Duodenal mucosa (tissue), 2 donors: ENCODE results near the gene MYOM1.
"Not testable (repeated sequence)": the region's sequence is repeated elsewhere in the genome, so short reads cannot be mapped to it uniquely, and the experiment has no call there.

Experiments used
- H3K27ac ChIP-seq: one replicate; pipeline ENCODE4 v1.7.0; 2013; ENCODE audit warnings: low read depth, low read length
- H3K27me3 ChIP-seq, 2 donors: one replicate each; pipeline ENCODE4 v1.7.0; 2013; ENCODE audit warnings: low read length in 2 of 2, control low read depth in 1 of 2; ENCODE audit not compliant: insufficient read depth in 2 of 2, control insufficient read depth in 1 of 2
- H3K36me3 ChIP-seq, 2 donors: one replicate each; pipeline ENCODE4 v1.7.0; 2013; ENCODE audit warnings: low read length in 2 of 2, control low read depth in 1 of 2; ENCODE audit not compliant: insufficient read depth in 2 of 2, control insufficient read depth in 1 of 2
- H3K4me1 ChIP-seq, 2 donors: one replicate each; pipeline ENCODE4 v1.7.0; 2013; ENCODE audit warnings: low read length in 2 of 2, control low read depth in 1 of 2; ENCODE audit not compliant: insufficient read depth in 2 of 2, control insufficient read depth in 1 of 2
- H3K4me3 ChIP-seq, 2 donors: one replicate each; pipeline ENCODE4 v1.7.0; 2013; ENCODE audit warnings: low read length in 2 of 2, low read depth in 1 of 2
- H3K9ac ChIP-seq, 2 donors: one replicate each; pipeline ENCODE4 v1.7.0; 2013; ENCODE audit warnings: low read length in 2 of 2, low read depth in 1 of 2
- H3K9me3 ChIP-seq, 2 donors: one replicate each; pipeline ENCODE4 v1.7.0; 2013; ENCODE audit warnings: low read length in 2 of 2, control low read depth in 1 of 2; ENCODE audit not compliant: control insufficient read depth in 1 of 2

MYOM1 gene

DNA sequence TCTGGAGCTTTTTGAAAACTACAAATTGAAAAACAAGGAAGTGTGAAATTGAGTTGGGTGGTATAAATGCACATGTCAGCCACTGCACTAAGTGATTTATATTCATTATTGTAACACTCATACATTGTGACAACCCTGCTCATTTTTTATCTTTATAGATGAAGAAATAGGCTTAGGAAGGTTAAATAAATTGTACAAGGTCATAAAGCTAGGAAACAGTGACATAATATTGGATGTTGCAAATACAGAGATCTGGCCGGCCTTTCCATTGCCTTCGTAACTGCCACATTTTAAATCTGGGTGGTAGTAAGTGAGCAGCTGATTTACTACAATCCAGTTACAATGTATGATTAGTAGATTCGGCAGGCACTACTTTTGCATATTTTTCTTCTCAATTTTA lies 130.2 kb downstream of the MYOM1 start:
- H3K27me3 ChIP-seq, result no peaks in the 10 kb centered on the region
- H3K4me3 ChIP-seq, result no peak overlapping the region
- no peaks in the 10 kb centered on the region for H3K36me3 ChIP-seq
- no peaks in the 10 kb centered on the region for H3K9me3 ChIP-seq
- H3K4me1 ChIP-seq, result peaks cover 0 to 7% of the 10 kb centered on the region in 2 donors
- no peak overlapping the region for H3K27ac ChIP-seq
- H3K9ac ChIP-seq, result no peak overlapping the region

DNA sequence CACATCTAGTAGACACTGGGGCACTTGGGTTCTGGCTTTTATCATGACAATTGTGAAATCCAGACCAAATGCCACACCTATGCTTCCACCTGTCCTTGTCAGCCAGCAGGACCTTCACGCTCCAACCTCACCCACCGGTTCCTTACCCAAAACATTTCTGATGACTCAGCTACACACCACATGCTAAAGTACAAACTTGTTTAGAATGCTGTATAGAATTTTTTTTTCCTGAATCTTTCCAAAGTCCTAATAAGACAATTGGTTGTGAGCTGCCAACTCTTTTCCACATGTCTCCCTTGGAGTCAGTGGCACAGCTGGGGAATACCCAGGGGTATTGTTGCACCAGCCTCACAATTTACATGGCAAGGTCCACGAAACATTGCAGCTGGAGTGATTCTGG lies 131.3 kb downstream of the MYOM1 start:
- Histone ChIP-seq H3K27ac (no peak overlapping the region), H3K4me3 (no peak overlapping the region), H3K9me3 (no peaks in the 10 kb centered on the region), H3K4me1 (peaks cover 0 to 7% of the 10 kb centered on the region in 2 donors), H3K9ac (no peak overlapping the region), H3K27me3 (no peaks in the 10 kb centered on the region), H3K36me3 (no peaks in the 10 kb centered on the region)

DNA sequence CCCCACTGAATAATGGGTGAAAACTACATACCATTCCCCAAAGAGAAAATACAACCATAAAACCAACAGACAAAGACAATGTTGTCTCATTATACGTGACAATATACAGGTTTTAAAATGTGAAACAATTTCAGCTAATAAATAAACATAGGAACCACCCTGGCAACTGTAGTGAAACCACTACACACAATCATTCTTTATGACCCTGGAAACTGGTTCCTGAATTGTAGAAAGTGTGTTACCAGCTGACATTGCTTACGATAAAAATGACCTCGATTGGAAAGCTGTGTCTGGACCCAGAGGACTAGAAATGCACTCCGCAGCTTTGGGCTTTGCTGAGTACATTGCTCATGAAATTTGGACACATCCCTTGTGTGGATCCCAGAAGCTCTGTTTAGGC lies 132.9 kb downstream of the MYOM1 start:
- peaks cover 0 to 7% of the 10 kb centered on the region in 2 donors for H3K4me1 ChIP-seq
- no peak overlapping the region for H3K9ac ChIP-seq
- no peaks in the 10 kb centered on the region for H3K36me3 ChIP-seq
- H3K9me3 ChIP-seq, result no peaks in the 10 kb centered on the region
- H3K4me3 ChIP-seq, result no peak overlapping the region
- no peaks in the 10 kb centered on the region for H3K27me3 ChIP-seq
- no peak overlapping the region for H3K27ac ChIP-seq

DNA sequence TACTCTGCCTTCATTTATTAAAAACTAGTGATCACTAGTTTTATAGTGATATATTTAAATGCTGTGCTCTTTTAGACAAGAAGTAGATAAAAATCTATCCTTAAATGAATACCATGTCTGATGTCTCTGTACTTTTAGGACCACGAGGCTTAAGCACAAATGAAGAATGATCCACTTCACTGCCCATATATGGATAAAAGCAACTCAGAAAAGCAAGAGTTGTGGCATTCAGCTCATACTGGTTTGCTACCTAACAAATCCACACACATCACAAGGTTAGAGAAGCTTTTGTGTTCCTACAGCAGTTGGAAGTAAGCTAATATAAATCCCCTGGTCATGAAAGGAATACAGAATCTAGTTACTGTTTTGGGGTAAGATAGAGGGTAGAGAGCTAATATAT lies 134.2 kb downstream of the MYOM1 start:
- Histone ChIP-seq H3K9me3 (no peaks in the 10 kb centered on the region), H3K9ac (no peak overlapping the region), H3K4me1 (peaks cover 0 to 7% of the 10 kb centered on the region in 2 donors), H3K27ac (no peak overlapping the region), H3K4me3 (no peak overlapping the region), H3K36me3 (no peaks in the 10 kb centered on the region), H3K27me3 (no peaks in the 10 kb centered on the region)

DNA sequence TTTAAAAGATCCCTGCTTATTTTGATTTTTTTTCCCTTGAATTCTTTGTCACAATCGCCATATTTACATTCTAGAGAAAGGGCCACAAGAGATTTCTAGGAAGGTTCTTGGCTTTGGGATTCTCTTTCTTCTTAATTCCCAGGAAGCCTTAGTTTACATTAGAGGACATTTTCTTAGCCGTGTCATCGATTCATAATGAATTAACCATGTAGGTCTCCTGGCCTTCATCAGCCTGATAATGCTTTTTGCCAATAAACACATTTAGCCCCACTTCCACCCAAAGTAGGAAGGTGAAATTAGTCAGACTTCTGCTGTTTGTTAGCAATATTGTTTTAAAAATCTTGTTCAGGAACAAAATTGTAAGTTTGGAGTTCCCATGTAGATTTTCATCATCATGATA lies 135.6 kb downstream of the MYOM1 start:
- no peaks in the 10 kb centered on the region for H3K27me3 ChIP-seq
- no peak overlapping the region for H3K9ac ChIP-seq
- H3K4me1 ChIP-seq, result peaks cover 0 to 7% of the 10 kb centered on the region in 2 donors
- H3K27ac ChIP-seq, result no peak overlapping the region
- no peaks in the 10 kb centered on the region for H3K9me3 ChIP-seq
- H3K36me3 ChIP-seq, result no peaks in the 10 kb centered on the region
- no peak overlapping the region for H3K4me3 ChIP-seq

DNA sequence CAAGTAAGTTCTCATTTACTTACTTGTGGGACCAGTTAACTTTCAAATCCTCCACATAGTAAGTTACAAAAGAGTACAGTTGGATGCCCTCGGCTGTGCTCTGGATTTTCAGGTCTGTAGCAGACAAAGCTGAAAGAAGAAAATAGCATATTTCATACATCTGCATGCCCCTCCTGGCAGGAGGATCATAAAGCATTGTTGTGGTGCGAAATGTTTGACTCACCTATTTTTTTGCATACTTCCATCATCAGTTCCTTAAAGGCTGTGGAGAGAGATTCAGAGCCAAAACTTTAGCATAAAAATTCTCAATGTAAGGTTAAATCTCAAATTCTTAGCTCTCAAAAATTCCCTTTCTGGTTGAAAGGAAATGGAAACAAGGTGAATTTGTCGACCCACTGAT lies 136.0 kb downstream of the MYOM1 start:
- H3K9ac ChIP-seq, result no peak overlapping the region
- peaks cover 0 to 7% of the 10 kb centered on the region in 2 donors for H3K4me1 ChIP-seq
- H3K4me3 ChIP-seq, result no peak overlapping the region
- no peak overlapping the region for H3K27ac ChIP-seq
- H3K27me3 ChIP-seq, result no peaks in the 10 kb centered on the region
- H3K9me3 ChIP-seq, result no peaks in the 10 kb centered on the region
- no peaks in the 10 kb centered on the region for H3K36me3 ChIP-seq

DNA sequence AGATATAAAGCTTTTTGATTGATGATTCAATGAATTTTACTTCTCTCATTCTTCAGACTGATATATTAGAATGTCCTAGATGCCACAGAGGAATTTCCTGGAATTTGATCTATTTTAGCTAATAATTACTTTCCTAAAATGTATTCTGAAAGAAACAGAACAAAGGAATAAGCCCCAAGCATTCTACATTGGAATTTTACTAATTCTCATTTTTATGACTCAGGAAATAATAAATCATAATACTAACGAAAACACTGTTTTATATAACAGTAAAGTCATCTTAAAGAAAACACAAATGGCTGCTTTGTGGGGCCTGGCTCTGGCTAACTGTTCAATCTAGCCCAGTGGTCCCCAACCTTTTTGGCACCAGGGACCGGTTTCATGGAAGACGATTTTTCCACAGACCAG lies 138.2 kb downstream of the MYOM1 start:
- Histone ChIP-seq H3K27me3 (no peaks in the 10 kb centered on the region), H3K9me3 (no peaks in the 10 kb centered on the region), H3K36me3 (no peaks in the 10 kb centered on the region), H3K4me3 (no peak overlapping the region), H3K4me1 (no peaks in the 10 kb centered on the region), H3K9ac (no peak overlapping the region), H3K27ac (no peak overlapping the region)

DNA sequence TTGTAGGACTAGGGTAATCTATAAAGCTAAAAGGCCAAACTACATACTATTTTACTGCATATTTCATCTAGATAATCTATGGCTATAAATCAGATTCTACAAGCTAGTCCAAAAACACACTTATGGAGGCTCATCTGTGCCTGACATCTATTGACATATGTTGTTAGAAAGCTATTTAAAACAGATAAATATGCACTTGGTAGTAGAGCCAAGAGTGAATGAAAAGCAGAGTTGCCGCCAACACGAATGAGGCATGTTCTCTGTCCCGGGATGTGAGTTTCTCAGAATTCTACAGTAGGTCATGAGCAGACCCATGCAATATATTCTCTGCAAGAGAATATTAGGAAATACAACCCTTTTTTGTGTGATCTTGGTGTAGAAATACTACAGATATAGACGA lies 140.1 kb downstream of the MYOM1 start:
- Histone ChIP-seq H3K9ac (no peak overlapping the region), H3K36me3 (no peaks in the 10 kb centered on the region), H3K27ac (no peak overlapping the region), H3K27me3 (no peaks in the 10 kb centered on the region), H3K4me3 (no peak overlapping the region), H3K9me3 (no peaks in the 10 kb centered on the region), H3K4me1 (no peaks in the 10 kb centered on the region)

DNA sequence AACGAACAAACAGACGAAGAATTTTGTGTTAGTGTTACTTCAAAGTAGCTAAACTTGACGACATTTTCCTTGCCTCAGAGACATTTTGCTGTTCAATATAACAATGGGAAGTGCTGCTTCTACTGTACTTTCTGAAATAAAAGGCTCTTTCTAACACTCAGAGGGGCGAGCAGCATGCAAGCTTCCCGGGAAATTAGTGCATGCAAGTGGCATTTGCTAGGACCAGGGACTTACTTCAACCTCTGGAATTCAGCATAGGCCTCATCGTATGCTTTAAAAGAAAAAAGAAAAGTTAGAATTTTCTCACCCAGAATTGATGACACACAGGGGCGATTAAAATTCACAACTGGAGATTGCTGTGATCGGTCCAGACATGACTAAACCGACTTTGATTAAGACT lies 144.3 kb downstream of the MYOM1 start:
- peaks cover 9 to 14% of the 10 kb centered on the region in 2 donors for H3K4me1 ChIP-seq
- H3K27ac ChIP-seq, result no peak overlapping the region
- H3K36me3 ChIP-seq, result no peaks in the 10 kb centered on the region
- no peak overlapping the region for H3K9ac ChIP-seq
- H3K9me3 ChIP-seq, result no peaks in the 10 kb centered on the region
- no peak overlapping the region for H3K4me3 ChIP-seq
- no peaks in the 10 kb centered on the region for H3K27me3 ChIP-seq

DNA sequence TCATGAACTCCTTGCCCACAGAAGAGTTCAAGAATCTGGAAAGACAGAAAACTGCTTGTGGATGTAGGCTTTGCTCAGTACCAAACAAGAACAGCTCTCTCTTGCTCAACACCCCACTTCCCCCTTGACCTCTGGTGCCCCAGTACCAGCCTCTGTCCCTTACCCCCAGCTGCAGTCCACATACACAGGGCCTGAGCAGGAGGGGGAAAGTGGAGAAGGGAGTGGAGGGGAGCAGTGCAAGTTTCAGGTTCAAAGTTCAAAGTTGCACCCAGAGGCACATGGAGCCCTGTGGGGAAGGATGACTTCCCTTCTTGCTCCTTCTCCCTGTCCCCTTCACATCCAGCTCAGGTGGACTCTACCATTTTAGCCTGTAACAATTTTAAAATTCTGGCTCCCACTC lies 145.7 kb downstream of the MYOM1 start:
- peaks cover 9 to 14% of the 10 kb centered on the region in 2 donors for H3K4me1 ChIP-seq
- no peaks in the 10 kb centered on the region for H3K9me3 ChIP-seq
- no peak overlapping the region for H3K27ac ChIP-seq
- no peaks in the 10 kb centered on the region for H3K27me3 ChIP-seq
- no peaks in the 10 kb centered on the region for H3K36me3 ChIP-seq
- no peak overlapping the region for H3K4me3 ChIP-seq
- no peak overlapping the region for H3K9ac ChIP-seq

DNA sequence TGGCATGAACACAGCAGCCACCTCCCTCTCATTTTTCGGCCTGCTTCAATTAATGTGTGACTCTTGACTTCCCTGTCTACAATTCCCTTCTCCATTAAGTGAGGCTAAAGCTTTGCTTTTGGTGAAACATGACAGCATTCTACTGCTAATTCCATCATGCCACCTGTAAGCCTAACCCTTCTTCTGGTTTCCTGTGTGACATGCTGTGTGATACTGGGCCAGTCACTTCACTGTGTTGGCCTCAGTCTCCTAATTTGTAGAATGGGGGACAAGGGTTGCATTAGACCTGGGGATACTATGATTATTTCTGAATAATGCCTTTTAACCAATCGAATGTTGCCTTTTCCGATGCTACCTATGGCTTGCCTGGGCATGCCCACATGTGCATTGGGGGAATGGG lies 146.4 kb downstream of the MYOM1 start:
- peaks cover 9 to 14% of the 10 kb centered on the region in 2 donors for H3K4me1 ChIP-seq
- H3K36me3 ChIP-seq, H3K27me3 ChIP-seq, H3K9me3 ChIP-seq, H3K4me3 ChIP-seq, H3K27ac ChIP-seq, H3K9ac ChIP-seq: not testable (repeated sequence)
